Left cardiac atrium (tissue), 4 donors: Measurements from ENCODE around the gene ADAMTS3. TPM values are rescaled to one million over a fixed set of nuclear protein-coding genes. Genes with fewer than 3 reads are reported as not detected.
A peak's percentile ranks its signal among the peaks of the same experiment; 100 is the strongest.
"Not testable (repeated sequence)": the region's sequence is repeated elsewhere in the genome, so short reads cannot be mapped to it uniquely, and the experiment has no call there.

Experiments used
- ATAC-seq, 2 donors: fragments of 200-7000 bp; cut with Tn5 transposase; one replicate each; pipeline ENCODE4 v1.9.1; 2020; ENCODE audit warnings: mild to moderate bottlenecking in 2 of 2, moderate library complexity in 2 of 2
- DNase-seq: peaks from one replicate; pipeline ENCODE4 v3.0.0-alpha.2; 2020
- intact Hi-C, 2 donors: fragments of 100-400 bp; cut with DNase I; formaldehyde crosslinking; loops; one replicate each; pipeline versions ENCODE4 v1.14.1 to v1.15.1; 2022 to 2023
- total RNA-seq, 2 donors: library from RNA; stranded (reverse); fragmentation: NEBNext Ultra II Directional; extraction: Animal tissue kit (Norgen Biotek cat#: 25700); gene quantifications; one replicate each; pipeline ENCODE4 v1.2.1, GENCODE V29; 2021
- donor health status: DM: no; HTN: yes; CAD: no.
- donor health status: DM: no; HTN: yes; CAD: no; lungs with severe emphysema.
- donor health status: DM: yes; HTN: yes; CAD: no.
- donor health status: Dilated cardiomyopathy.

ADAMTS3 gene
- total RNA-seq, 2 donors from 2014 or later: 1.2 to 1.7 TPM

GRCh38 chr4:72430050-72430449, 139.0 kb downstream of the ADAMTS3 start:
- intact Hi-C loops: no loop called here
- peak in 1 of 2 donors; percentile 51 for ATAC-seq
- DNase-seq: no peak

GRCh38 chr4:72429397-72429889, 139.6 kb downstream of the ADAMTS3 start:
- DNase-seq (no peak), ATAC-seq (no peak)
- intact Hi-C loops: no loop called here

- ATAC-seq: no peak
- intact Hi-C loops: no loop called here
- no peak for DNase-seq
Measured at GRCh38 chr4:72427057-72427456, 142.0 kb downstream of the ADAMTS3 start.

- ATAC-seq, DNase-seq, intact Hi-C loops: not testable (repeated sequence)
Measured at GRCh38 chr4:72425908-72426307, 143.1 kb downstream of the ADAMTS3 start.

- DNase-seq: no peak
- intact Hi-C loops: no loop called here
- ATAC-seq: no peak
Measured at GRCh38 chr4:72424006-72424405, 145.0 kb downstream of the ADAMTS3 start.

- DNase-seq: no peak
- intact Hi-C loops: no loop called here
- ATAC-seq: no peak
Measured at GRCh38 chr4:72422416-72422815, 146.6 kb downstream of the ADAMTS3 start.

- intact Hi-C loops: no loop called here
- DNase-seq: peak; percentile 59
- ATAC-seq: peak; percentile 76 to 88
Measured at GRCh38 chr4:72418458-72418857, 150.6 kb downstream of the ADAMTS3 start.

- intact Hi-C loops: no loop called here
- ATAC-seq: no peak
- no peak for DNase-seq
Measured at GRCh38 chr4:72410158-72410557, 158.9 kb downstream of the ADAMTS3 start.

- intact Hi-C loops: no loop called here
- ATAC-seq (no peak), DNase-seq (no peak)
Measured at GRCh38 chr4:72408568-72408967, 160.5 kb downstream of the ADAMTS3 start.

- DNase-seq (no peak), ATAC-seq (no peak)
- intact Hi-C loops: no loop called here
Measured at GRCh38 chr4:72405417-72405816, 163.6 kb downstream of the ADAMTS3 start.

GRCh38 chr4:72397314-72397713, 171.7 kb downstream of the ADAMTS3 start:
- ATAC-seq (no peak), DNase-seq (peak; percentile 21)
- intact Hi-C loops: no loop called here

- ATAC-seq: no peak
- no peak for DNase-seq
- intact Hi-C loops: no loop called here
Measured at GRCh38 chr4:72394012-72394663, 174.9 kb downstream of the ADAMTS3 start.

GRCh38 chr4:72391281-72391680, 177.7 kb downstream of the ADAMTS3 start:
- intact Hi-C loops: no loop called here
- peak in 1 of 2 donors; percentile 76 for ATAC-seq
- DNase-seq: no peak

GRCh38 chr4:72390409-72390808, 178.6 kb downstream of the ADAMTS3 start:
- intact Hi-C loops: no loop called here
- peak in 1 of 2 donors; percentile 64 for ATAC-seq
- DNase-seq: no peak

- no peak for ATAC-seq
- intact Hi-C loops: no loop called here
- no peak for DNase-seq
Measured at GRCh38 chr4:72388521-72388920, 180.5 kb downstream of the ADAMTS3 start.

GRCh38 chr4:72387959-72388358, 181.1 kb downstream of the ADAMTS3 start:
- intact Hi-C loops: no loop called here
- DNase-seq: no peak
- peak in 1 of 2 donors; percentile 30 for ATAC-seq

GRCh38 chr4:72383439-72383838, 185.6 kb downstream of the ADAMTS3 start:
- ATAC-seq (no peak), DNase-seq (no peak)
- intact Hi-C loops: no loop called here

GRCh38 chr4:72378901-72379300, 190.1 kb downstream of the ADAMTS3 start:
- ATAC-seq (peak in 1 of 2 donors; percentile 32), DNase-seq (no peak)
- intact Hi-C loops: no loop called here

- intact Hi-C loops: no loop called here
- DNase-seq: no peak
- peak in 1 of 2 donors; percentile 49 for ATAC-seq
Measured at GRCh38 chr4:72377491-72378194, 191.4 kb downstream of the ADAMTS3 start.

- DNase-seq: no peak
- ATAC-seq: no peak
- intact Hi-C loops: no loop called here
Measured at GRCh38 chr4:72376901-72377300, 192.1 kb downstream of the ADAMTS3 start.
